GM23338 (cell line): ENCODE measurements around the gene WHAMM. TPM values are rescaled to one million over a fixed set of nuclear protein-coding genes. Genes with fewer than 3 reads are reported as not detected.

ENCODE experiments used
- ATAC-seq: fragments of 200-7000 bp; cut with Tn5 transposase; 3 replicates; pipeline ENCODE4 v1.9.1; 2020
- DNase-seq: peaks from one replicate; pipeline ENCODE4 v3.0.0-alpha.2; 2015; ENCODE audit warnings: low spot score
- H2AFZ ChIP-seq: fragments of 200-600 bp; sonication (generic); 2 replicates; pipeline ENCODE4 v1.8.0; 2016; ENCODE audit warnings: antibody characterized with exemption, mild to moderate bottlenecking, moderate library complexity
- H3F3A ChIP-seq: fragments of 200-600 bp; sonication (generic); replicated peaks from 2 replicates; pipeline ENCODE4 v1.8.0; 2017; ENCODE audit warnings: antibody characterized with exemption, mixed run types, low read depth
- H3K27ac ChIP-seq: fragments of 200-600 bp; sonication (generic); 2 replicates; pipeline ENCODE4 v1.6.1; 2016; ENCODE audit warnings: low read depth
- H3K27me3 ChIP-seq: fragments of 200-600 bp; sonication (generic); 2 replicates; pipeline ENCODE4 v1.8.0; 2016; ENCODE audit warnings: mild to moderate bottlenecking, mixed run types, moderate library complexity; ENCODE audit not compliant: insufficient read depth
- H3K36me3 ChIP-seq: fragments of 200-600 bp; sonication (generic); 2 replicates; pipeline ENCODE4 v1.8.0; 2016; ENCODE audit warnings: mild to moderate bottlenecking; ENCODE audit not compliant: insufficient read depth
- H3K4me1 ChIP-seq: fragments of 200-600 bp; sonication (generic); 2 replicates; pipeline ENCODE4 v1.8.0; 2016; ENCODE audit warnings: mild to moderate bottlenecking, moderate library complexity; ENCODE audit not compliant: insufficient read depth
- H3K4me2 ChIP-seq: fragments of 200-600 bp; sonication (generic); 2 replicates; pipeline ENCODE4 v1.7.1; 2017; ENCODE audit warnings: mixed run types
- H3K4me3 ChIP-seq: fragments of 200-600 bp; sonication (generic); 2 replicates; pipeline ENCODE4 v1.6.1; 2016; ENCODE audit warnings: mixed run types
- H3K79me2 ChIP-seq: fragments of 200-600 bp; sonication (generic); replicated peaks from 2 replicates; pipeline ENCODE4 v1.8.0; 2017; ENCODE audit warnings: mild to moderate bottlenecking; ENCODE audit not compliant: insufficient read depth
- H3K9me2 ChIP-seq: fragments of 200-600 bp; sonication (generic); 2 replicates; pipeline ENCODE4 v1.8.0; 2017; ENCODE audit not compliant: insufficient read depth
- H4K20me1 ChIP-seq: fragments of 200-600 bp; sonication (generic); replicated peaks from 2 replicates; pipeline ENCODE4 v1.8.0; 2017; ENCODE audit warnings: mild to moderate bottlenecking; ENCODE audit not compliant: insufficient read depth
- H3K27ac Mint-ChIP-seq: 2 replicates; pipeline ENCODE4 v1.8.0; 2020; ENCODE audit warnings: inconsistent platforms, mild to moderate bottlenecking, moderate library complexity, mixed read lengths
- H3K27me3 Mint-ChIP-seq: 3 replicates; pipeline ENCODE4 v1.8.0; 2022; ENCODE audit warnings: low read depth, mild to moderate bottlenecking, moderate library complexity, mixed read lengths, inconsistent platforms; ENCODE audit not compliant: insufficient read depth, poor library complexity
- H3K36me3 Mint-ChIP-seq: 3 replicates; pipeline ENCODE4 v1.8.0; 2021; ENCODE audit warnings: low read depth, mild to moderate bottlenecking, inconsistent platforms, moderate library complexity, mixed read lengths
- H3K4me1 Mint-ChIP-seq: 3 replicates; pipeline ENCODE4 v1.8.0; 2020; ENCODE audit warnings: mild to moderate bottlenecking, inconsistent platforms, mixed read lengths
- H3K4me3 Mint-ChIP-seq: 3 replicates; pipeline ENCODE4 v1.8.0; 2021; ENCODE audit warnings: moderate library complexity, mild to moderate bottlenecking, inconsistent platforms, mixed read lengths
- H3K9me3 Mint-ChIP-seq: 3 replicates; pipeline ENCODE4 v1.8.0; 2020; ENCODE audit warnings: moderate library complexity, mild to moderate bottlenecking, inconsistent platforms, mixed read lengths
- CREB1 ChIP-seq: fragments of 250-450 bp; sonication (Bioruptor Pico); IDR thresholded peaks from 2 replicates; pipeline ENCODE4 v1.5.0; 2020; ENCODE audit warnings: low read depth, mild to moderate bottlenecking, moderate library complexity
- ETS1 ChIP-seq: IDR thresholded peaks from 2 replicates; pipeline ENCODE4 v1.6.1; 2016; ENCODE audit warnings: antibody characterized with exemption
- EZH2 ChIP-seq: fragments of 200-600 bp; sonication (generic); IDR thresholded peaks from one replicate; pipeline ENCODE4 v1.8.0; 2017; ENCODE audit warnings: antibody characterized with exemption, mild to moderate bottlenecking, low read depth; ENCODE audit not compliant: unreplicated experiment
- EZH2phosphoT487 ChIP-seq: fragments of 200-600 bp; sonication (generic); IDR thresholded peaks from one replicate; pipeline ENCODE4 v1.8.1; 2018; ENCODE audit warnings: antibody characterized with exemption; ENCODE audit not compliant: unreplicated experiment
- JUNB ChIP-seq: IDR thresholded peaks from one replicate; pipeline ENCODE4 v1.6.1; 2016; ENCODE audit warnings: antibody characterized with exemption; ENCODE audit not compliant: unreplicated experiment
- NANOG ChIP-seq: IDR thresholded peaks from 2 replicates; pipeline ENCODE4 v1.6.1; 2016; ENCODE audit warnings: antibody characterized with exemption, borderline replicate concordance
- POLR2AphosphoS5 ChIP-seq: IDR thresholded peaks from 2 replicates; pipeline ENCODE4 v1.6.1; 2016; ENCODE audit warnings: antibody characterized with exemption, low read depth
- STAT1 ChIP-seq: IDR thresholded peaks from one replicate; pipeline ENCODE4 v1.6.1; 2016; ENCODE audit warnings: antibody characterized with exemption; ENCODE audit not compliant: unreplicated experiment
- ZNF114 ChIP-seq: fragments of 250-450 bp; sonication (Bioruptor Pico); IDR thresholded peaks from 2 replicates; pipeline ENCODE4 v1.5.0; 2020; ENCODE audit warnings: mild to moderate bottlenecking, moderate library complexity
- ZNF331 ChIP-seq: fragments of 250-450 bp; sonication (Bioruptor Pico); IDR thresholded peaks from 2 replicates; pipeline ENCODE4 v1.5.0; 2020; ENCODE audit warnings: low read depth, mild to moderate bottlenecking, moderate library complexity
- ZNF462 ChIP-seq: fragments of 250-450 bp; sonication (Bioruptor Pico); IDR thresholded peaks from 2 replicates; pipeline ENCODE4 v1.5.0; 2020; ENCODE audit warnings: mild to moderate bottlenecking, moderate library complexity
- polyA plus RNA-seq: library from polyadenylated mRNA; unstranded; fragments of >200 nt; fragmentation: Nextera tagmentation; extraction: Ambion mirVana; gene quantifications from 2 replicates; pipeline ENCODE4 v1.2.1, GENCODE V29; 2016
- total RNA-seq: library from RNA; depleted of rRNA; stranded (reverse); fragments of >200 nt; shearing (Covaris generic); gene quantifications from 2 replicates; pipeline ENCODE4 v1.2.3, GENCODE V29; 2014
- TF ChIP-seq, protein P1 (sequence below), 2 experiments: fragments of 200-600 bp in 1 of 2; sonication (generic) in 1 of 2; conservative IDR thresholded peaks; 2 replicates each; pipeline versions ENCODE4 v1.5.1 to v1.6.1; 2016 to 2017; ENCODE audit warnings: antibody characterized with exemption in 2 of 2, low read depth in 2 of 2, mild to moderate bottlenecking in 2 of 2, moderate library complexity in 1 of 2
- TF ChIP-seq, protein P2 (sequence below): IDR thresholded peaks from one replicate; pipeline ENCODE4 v1.6.1; 2018; ENCODE audit warnings: antibody characterized with exemption; ENCODE audit not compliant: unreplicated experiment

Gene WHAMM
- total and polyA plus RNA-seq, 2 experiments from 2014 or later, result 2.2 to 4.1 TPM

DNA sequence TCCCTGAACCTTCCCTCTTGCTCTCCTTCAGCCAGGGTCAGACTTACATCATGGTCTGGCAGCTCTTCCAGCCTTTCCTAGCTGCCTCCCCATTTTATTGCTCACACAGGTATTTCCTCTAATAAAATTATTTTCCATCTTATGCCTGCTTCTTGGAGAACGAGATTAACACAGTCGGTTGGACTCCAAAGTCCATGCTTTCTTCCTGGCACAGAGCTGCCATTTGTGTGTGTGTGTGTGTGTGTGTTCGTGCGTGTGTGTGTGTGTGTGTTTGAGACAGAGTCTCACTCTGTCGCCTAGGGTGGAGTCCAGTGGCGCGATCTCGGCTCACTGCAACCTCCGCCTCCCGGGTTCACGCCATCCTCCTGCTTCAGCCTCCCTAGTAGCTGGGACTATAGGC is 19.1 kb upstream of the WHAMM start:
- Histone ChIP-seq H3K4me1 (no peaks in the 10 kb centered on the region), H3K79me2 (no peaks in the 10 kb centered on the region), H3K36me3 (no peaks in the 10 kb centered on the region), H3K4me2 (no peak overlapping the region), H3K4me3 (no peak overlapping the region), H4K20me1 (no peaks in the 10 kb centered on the region), H3K27ac (no peak overlapping the region), H3K27me3 (no peaks in the 10 kb centered on the region), H3K9me2 (no peaks in the 10 kb centered on the region; the same call in 1 of the 2 replicates), H3F3A (no peaks in the 10 kb centered on the region), H2AFZ (no peak overlapping the region)
- H3K27me3 Mint-ChIP-seq, result peaks cover 2% of the 10 kb centered on the region
- no peak overlapping the region for H3K27ac Mint-ChIP-seq
- H3K9me3 Mint-ChIP-seq, result no peaks in the 10 kb centered on the region; the same call in 2 of the 3 replicates
- H3K4me3 Mint-ChIP-seq, result no peak overlapping the region
- no peak for DNase-seq
- TF ChIP-seq, protein P1, sequence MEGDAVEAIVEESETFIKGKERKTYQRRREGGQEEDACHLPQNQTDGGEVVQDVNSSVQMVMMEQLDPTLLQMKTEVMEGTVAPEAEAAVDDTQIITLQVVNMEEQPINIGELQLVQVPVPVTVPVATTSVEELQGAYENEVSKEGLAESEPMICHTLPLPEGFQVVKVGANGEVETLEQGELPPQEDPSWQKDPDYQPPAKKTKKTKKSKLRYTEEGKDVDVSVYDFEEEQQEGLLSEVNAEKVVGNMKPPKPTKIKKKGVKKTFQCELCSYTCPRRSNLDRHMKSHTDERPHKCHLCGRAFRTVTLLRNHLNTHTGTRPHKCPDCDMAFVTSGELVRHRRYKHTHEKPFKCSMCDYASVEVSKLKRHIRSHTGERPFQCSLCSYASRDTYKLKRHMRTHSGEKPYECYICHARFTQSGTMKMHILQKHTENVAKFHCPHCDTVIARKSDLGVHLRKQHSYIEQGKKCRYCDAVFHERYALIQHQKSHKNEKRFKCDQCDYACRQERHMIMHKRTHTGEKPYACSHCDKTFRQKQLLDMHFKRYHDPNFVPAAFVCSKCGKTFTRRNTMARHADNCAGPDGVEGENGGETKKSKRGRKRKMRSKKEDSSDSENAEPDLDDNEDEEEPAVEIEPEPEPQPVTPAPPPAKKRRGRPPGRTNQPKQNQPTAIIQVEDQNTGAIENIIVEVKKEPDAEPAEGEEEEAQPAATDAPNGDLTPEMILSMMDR (conservative IDR thresholded peaks at IDR 0.05; ENCODE audit: low read depth in 2 of 2), result no peak
- TF ChIP-seq EZH2phosphoT487 (no peak), ZNF462 (no peak), ZNF331 (CRISPR knock-in tag) (no peak), CREB1 (CRISPR knock-in tag) (no peak), STAT1 (no peak), EZH2 (no peak), NANOG (no peak), JUNB (no peak), ZNF114 (no peak), ETS1 (no peak), POLR2AphosphoS5 (no peak)
- TF ChIP-seq, protein P2, sequence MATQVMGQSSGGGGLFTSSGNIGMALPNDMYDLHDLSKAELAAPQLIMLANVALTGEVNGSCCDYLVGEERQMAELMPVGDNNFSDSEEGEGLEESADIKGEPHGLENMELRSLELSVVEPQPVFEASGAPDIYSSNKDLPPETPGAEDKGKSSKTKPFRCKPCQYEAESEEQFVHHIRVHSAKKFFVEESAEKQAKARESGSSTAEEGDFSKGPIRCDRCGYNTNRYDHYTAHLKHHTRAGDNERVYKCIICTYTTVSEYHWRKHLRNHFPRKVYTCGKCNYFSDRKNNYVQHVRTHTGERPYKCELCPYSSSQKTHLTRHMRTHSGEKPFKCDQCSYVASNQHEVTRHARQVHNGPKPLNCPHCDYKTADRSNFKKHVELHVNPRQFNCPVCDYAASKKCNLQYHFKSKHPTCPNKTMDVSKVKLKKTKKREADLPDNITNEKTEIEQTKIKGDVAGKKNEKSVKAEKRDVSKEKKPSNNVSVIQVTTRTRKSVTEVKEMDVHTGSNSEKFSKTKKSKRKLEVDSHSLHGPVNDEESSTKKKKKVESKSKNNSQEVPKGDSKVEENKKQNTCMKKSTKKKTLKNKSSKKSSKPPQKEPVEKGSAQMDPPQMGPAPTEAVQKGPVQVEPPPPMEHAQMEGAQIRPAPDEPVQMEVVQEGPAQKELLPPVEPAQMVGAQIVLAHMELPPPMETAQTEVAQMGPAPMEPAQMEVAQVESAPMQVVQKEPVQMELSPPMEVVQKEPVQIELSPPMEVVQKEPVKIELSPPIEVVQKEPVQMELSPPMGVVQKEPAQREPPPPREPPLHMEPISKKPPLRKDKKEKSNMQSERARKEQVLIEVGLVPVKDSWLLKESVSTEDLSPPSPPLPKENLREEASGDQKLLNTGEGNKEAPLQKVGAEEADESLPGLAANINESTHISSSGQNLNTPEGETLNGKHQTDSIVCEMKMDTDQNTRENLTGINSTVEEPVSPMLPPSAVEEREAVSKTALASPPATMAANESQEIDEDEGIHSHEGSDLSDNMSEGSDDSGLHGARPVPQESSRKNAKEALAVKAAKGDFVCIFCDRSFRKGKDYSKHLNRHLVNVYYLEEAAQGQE, result no peak
- H3K36me3 Mint-ChIP-seq, result no peaks in the 10 kb centered on the region
- H3K4me1 Mint-ChIP-seq, result no peaks in the 10 kb centered on the region
- ATAC-seq, result no peak
